Stimulated activated CD8-positive, alpha-beta memory T cell treated with anti-CD3 and anti-CD28 coated beads, Interleukin-4, amount 100 ng/mL, for 1 hour (primary cell): ENCODE measurements around the gene STX8.
A peak's percentile ranks its signal among the peaks of the same experiment; 100 is the strongest.

Experiments
- DNase-seq, 2 donors: peaks; one replicate each; pipeline ENCODE4 v3.0.0-alpha.2; 2020; ENCODE audit warnings: low read depth in 2 of 2, low spot score in 1 of 2

STX8 gene

DNA sequence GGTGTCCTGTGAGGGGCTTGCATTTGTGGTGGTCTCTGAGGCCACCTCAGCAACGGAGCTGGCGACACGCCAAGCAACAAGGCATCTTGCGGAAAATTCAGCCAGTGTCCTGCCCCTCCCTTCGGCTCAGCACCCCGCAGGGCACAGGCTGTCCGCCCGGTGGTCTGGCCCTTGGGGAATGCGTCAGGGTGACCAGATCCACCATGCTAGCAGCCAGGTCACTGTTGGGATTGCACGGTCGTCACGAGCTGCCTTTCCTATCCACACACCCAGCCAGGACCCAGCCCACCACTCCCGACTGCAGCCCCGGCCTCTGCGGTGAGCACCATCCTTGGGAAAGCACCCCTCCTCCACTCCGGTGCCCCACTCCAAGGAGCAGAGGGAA is 333.1 kb downstream of the STX8 start:
- no peak for DNase-seq

DNA sequence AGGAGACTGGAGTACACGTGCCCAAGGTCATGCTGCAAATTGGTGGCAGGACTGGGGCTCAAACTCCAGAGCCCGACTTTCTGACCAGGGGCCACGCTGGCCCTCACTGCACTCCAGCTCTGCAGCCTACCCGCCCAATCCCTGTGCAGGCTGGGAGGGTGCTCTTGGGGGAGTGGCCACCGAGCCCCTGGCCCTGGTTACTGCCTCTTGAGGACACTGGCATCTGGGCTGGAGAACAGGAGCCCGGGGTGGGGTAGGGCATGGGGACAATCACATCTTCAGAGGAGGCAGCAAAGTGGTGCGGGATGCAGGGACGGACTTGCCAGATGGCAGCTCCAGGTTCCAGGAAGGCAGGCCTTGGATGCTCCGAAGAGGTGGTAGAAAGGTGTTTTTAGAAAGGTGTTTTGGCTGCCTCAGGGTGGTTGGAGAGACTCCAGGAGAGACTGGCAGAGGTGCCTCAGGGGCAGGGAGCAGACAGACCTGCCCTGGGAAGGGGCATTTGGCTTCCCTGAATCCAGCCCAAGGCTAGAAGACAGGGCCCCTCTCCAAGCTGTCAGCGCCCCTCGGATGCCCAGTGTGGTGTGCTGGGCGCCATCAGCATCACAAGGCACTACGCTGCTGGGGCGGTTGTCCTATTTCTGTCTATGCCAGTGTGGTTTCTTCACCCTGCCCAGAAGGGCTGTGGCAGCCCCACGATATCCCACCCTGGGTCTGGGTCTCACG is 333.7 kb downstream of the STX8 start:
- no peak for DNase-seq

DNA sequence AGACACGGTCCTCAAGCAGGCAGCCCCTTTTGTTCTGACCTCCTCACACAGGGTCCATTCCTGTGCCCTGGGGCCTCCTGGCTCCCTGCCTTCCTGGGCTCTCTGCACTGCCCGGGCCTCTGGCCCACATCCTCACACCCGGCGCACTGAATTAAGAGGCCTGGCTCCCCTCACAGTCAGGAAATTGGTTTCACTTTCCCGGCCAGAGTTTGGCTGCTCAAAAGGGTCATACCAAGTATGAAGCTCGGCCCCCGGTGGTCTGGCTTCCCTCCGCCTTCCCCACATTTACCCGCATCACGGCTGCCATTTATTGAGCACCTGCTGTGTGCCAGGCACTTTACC is 334.3 kb downstream of the STX8 start:
- no peak for DNase-seq

DNA sequence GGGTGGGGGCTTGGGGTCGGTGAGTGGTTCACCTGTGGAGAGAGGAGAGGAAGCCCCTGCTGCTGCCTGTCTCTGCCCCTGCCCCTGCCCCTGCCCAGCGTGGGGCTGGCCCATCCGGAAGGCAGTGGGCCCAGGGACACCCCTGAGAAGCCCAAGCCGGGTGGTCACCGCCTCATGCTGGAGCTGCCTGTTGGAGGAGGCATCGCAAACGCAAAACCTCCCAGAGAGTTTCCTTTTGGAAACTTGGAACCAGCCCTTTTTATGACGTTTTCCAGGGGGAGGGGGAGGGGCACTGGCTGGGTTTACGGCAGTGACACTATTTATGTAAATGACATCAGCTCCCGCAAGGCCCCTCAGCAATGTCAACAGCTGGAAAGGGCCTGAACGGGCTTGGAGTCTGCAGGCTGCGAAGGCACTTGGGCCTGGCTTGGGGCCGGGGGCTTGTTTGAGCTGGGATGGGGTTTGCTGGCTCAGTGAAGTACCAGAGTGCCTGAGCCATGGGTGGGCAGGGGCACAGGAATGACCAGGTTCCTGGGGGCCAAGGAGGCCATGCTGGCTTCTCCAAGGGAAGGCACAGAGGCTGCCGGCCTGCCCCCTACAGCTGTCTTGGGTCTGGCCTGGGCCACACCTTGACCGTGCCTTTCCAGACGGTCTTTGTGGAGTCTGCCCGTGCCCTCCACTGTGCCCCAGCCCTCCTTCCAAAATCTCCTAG is 334.8 kb downstream of the STX8 start:
- no peak for DNase-seq

DNA sequence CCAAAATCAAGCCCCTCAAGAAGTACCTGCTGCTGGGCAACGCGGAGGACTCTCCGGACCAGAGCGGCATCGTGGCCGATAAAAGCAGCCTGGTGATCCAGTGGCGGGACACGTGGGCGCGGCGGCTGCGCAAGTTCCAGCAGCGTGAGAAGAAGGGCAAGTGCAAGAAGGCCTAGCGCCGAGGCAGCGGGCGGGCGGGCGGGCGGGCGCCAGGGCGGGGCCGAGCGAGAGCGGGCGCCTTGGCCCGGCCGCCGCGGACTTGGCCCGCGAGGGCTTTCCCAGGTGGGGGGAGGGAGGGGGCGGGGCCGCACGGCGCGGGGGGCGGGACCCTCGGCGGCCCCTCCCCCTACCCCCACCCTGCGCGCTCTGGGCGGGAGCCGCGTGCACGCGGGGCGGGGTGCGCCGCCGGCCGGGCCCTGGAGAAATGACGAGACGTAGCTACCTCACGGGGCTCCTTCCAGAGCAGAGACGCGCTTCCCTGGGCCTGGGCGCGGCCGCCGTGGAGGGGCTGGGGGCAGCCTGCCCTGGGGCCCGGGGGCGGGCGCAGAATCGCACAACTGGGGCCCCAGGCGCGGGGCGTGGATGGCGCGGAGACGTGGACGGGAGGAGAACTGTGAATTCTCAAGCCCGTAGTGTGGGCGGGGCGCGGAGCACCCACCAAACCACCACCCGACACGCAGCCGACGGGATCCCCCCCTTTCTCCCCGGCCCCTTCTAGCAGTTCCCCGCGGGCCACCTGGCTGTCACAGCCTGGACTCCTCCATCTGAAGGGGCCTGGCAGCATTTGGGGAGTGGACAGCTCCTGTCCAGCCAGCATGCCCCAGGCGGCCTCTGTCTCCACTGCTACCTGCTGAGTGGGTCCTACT is 335.6 kb downstream of the STX8 start:
- peak; percentile 28 to 46 for DNase-seq

DNA sequence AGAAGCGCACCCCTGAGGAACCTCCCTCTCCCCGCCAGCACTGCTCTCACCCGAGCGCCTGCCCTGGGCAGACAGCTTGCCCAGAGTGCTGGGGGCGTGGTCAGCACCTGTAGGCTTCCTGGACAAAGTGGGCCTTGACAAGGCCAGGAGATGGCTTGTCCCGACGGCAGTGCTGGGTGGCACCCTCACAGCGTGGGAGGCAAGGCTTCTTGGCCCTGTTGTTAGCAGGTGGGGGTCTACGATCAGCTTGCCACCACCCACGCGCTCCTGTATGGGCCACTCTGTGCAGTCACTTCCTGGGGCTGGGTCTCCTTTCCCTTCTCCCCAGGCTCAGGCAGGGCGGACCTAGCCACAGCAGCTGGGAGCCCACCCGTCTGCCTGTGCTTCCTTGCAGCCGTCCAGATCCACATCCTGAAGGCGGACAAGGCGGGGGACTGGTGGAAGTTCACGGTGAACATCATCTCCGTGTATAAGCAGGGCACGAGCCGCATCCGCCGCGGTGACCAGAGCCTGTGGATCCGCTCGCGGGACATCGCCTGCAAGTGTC is 336.3 kb downstream of the STX8 start:
- DNase-seq, result no peak

DNA sequence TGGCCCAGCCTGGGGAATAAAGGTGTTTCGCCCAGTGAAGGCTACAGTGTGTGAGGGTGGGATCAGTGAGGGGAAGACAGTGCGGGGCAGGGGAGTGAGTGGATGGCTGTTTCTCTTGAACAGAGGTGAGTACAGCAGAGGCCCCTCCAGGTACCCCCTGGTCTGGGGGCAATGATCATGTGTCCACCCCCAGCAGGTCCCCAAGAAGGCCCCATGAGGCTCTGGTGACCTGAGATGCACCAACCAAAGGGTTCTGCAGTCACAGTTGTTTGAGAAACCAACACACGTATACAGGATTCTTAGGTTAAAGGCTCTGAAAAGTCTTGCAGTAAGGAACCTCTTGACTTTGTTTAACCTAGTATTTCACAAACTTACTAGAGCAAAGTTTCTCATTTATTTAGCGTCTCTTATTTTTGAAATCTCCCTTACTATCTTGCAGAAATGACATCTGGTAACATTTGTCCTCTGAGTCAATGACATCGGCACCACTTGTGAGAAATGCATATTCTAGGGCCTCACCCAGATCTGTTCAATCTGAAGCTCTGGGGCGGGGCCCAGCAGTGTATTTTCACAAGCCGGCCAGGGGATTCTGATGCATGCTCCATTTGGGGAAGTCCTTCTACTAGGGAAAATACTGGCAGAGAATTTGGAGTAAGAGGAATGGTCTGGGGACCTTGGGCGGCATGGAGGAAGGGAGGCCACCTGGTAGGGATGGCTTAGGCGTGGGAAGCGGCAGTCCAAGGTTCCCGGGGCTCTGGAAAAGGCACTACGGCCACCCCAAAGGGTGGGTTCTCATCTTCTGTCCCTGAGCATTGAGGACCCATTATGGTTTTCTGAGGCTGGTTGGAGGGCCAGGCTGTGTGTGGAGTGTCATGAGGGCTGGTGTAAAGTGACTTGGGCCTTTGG is 337.0 kb downstream of the STX8 start:
- DNase-seq, result no peak

DNA sequence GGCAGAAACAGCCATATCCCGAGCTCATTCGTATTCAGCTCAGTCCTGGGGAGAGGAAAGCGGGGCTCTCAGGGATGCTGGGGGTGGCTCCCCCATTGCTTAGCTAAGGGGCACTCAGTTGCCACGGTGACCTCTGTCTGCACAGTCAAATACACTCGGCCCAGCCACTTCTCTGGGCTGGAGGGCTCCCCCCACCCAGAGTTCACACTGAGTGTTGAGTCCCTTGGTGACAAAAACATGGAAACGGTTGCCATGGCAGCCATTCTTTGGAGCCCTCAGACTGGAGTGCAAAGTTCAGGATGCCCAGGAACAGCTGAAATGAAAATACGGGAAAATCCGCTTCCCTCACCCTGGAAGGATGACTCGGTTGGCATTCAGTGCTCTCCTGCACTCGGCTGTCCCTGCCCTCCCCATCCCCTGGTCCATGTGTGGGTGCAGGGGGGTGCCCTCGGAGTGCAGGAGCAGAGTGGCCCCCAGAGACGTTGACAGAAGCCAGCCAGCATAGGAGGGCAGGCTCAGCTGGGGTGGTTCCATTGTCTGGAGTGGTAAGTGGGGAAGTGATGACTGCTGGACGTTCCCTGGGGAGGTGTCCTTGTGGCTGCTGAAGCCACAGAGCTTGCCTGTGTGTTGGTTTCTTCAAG is 337.8 kb downstream of the STX8 start:
- no peak for DNase-seq

DNA sequence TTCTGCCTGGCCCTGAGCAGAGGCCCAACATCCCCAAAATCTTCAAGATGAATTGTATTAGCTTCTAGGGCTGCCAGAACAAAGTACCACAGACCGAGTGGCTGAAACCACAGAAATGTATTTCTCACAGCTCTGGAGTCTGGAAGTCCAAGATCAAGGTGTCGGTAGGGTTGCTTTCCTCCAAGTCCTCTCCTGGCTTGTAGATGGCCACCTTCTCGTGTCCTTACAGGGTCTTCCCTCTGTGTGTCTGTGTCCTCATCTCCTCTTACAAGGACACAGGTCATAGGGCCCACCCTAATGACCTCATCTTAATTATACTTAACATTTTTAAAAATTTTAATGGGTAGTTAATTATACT is 338.6 kb downstream of the STX8 start:
- no peak for DNase-seq

DNA sequence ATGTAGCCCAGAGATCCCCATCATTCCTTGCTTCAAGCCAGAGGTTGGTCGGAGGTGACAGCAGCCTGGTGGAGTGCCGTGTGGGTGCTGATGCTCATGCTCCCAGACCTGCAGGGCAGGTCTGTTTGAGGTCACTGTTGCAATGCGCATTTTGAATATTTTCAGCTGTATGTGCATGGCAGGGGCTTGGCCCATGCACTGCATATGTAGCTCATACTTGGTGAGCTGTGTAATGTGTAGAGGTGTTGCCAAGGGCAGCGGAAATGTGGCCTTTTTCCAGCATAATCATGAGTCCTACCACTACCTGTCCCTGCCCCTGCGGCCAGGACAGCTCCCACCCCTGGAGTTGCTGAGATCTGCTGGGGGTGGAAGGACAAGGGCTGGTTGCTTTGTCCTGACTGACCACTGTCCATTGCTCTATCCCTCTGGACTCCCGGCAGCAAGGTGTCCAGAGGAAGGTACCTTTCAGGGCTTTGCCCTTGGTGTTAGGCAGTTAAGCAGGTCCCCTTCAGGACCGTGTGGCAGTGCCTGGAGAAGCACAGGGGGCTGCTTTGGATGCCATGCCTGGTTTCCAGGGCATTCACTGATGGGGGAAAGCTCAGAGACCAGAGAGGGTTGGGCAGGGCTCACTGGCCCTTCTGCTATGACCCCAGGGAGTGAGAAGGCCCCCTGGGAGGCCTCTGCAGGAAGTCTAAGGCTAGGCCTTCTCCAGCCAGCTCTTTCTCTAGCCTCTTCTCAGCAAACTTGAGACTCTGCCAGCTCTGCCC is 339.2 kb downstream of the STX8 start:
- DNase-seq, result no peak

DNA sequence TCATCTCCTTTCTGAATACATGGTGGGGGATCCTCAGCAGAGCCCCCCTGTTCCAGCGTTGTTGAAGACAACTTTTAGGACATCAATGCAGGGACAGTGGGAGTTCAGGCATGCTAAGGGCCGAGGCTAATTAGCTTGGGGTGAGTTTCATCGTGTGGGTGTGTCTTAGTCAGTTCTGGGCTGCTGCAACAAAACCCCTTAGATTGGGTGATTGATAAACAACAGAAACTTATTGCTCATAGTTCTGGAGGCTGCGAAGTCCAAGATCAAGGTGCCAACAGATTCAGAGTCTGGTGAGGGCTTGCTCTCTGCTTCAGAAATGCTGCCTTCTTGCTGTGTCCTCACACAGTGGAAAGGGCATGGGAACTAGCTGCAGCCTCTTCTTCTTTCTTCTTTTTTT is 340.3 kb downstream of the STX8 start:
- DNase-seq, result no peak

DNA sequence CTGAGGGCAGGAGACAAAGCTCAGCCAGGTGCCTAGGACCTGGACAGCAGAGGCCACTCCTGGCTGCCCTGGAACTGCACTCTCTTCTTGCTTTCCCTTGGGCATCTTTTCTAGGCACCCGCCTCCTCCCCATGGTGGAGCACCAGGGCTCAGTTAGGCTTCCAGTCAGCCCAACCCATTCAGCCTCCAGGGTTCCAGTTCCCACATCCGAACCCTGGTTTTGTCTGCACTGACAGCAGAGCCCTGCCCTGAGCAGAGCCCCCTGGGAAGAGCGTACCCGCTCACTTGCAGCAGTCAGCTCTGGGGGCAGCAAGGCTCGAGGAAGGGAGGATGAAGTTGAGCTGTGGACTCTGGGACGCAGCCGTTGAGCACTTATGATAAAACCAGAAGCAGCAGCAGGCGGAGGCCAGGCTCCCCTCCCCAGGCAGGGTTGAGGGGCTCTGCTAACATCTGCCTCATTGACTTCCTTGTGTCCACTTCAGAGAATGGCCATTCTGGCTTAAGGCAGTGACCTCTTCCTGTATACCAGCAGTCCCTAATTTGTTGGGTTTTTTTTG is 341.2 kb downstream of the STX8 start:
- no peak for DNase-seq

DNA sequence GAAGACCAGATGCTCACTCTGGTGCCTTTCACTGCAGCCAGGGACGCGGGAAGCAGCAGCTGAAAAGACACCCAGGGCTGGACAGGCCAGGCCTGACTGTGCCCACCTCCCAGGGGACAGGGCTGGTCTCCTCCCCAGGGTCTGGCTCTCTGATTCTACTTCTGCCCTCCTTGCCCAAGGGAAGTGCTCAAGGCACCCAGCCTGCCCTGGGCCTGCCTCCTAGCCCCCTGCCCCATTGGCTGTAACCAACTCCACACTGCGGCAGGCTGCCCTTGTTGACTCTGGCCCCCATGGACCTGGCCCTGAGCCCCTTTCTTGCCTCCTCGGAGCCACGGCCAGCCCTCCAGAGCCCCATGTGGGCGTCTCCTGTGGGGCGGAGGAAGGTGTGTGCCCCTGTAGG is 341.9 kb downstream of the STX8 start:
- no peak for DNase-seq

DNA sequence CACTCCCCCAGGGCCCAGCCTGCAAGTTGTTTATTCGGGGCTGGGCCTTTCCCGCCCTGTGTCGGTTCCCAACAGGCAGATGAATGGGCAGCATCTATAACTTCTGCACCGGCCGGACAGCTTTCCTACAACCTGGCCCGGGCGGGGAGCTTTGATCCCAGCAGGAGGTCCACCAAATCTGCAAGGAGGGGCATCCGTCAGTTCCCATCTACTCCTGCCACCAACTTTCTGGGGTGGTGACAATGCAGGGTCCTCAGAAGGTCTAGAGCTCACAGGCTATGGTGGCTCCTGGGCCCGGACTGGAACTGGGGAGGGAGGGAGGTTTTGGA is 342.4 kb downstream of the STX8 start:
- no peak for DNase-seq

DNA sequence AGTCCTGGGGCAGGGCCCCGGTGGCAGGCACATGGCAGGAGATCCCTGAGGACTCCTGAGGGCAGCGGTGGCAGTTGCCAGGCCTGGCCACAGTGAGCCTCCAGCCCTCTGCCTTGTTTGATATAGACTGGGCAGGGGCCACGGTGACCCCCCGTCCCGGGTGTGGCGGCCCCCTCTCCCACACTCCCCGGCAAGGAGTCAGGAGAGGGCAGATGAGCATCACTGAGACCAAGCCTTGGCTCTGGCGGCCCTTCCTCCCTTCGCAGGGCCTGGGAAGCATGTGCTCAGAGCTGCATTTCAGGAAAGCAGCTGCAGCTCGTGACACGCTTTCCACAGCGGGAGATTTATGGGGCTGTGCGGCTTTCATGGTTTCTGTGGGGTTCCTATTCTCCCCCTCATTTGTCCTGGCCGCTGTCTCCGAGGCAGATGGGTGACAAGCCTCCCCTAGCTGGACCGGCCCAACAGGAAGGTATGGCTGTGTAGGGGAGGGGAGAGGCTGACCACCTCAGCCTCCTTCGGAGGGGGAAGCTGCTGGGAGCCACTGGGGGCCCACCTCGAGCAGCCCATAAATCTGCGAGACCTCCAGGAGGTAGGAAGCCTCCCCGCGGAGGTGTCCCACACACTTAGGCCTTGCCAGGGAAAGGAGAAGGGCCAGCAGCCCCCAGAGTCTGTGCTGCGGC is 342.9 kb downstream of the STX8 start:
- DNase-seq, result no peak

DNA sequence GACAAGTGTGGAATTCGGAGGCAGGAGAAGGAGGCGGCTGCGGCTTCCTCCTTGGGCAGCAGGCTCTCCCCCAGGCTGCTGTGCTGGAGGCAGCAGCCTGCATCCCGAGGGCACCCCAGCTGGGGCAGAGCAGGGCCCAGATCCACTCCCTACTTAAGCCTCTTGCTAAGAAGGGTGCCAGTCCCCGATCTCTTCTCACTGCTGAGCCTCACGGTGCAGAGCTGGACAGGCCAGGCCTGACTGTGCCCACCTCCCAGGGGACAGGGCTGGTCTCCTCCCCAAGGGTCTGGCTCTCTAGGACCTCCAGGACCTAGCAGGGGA is 343.5 kb downstream of the STX8 start:
- no peak for DNase-seq

DNA sequence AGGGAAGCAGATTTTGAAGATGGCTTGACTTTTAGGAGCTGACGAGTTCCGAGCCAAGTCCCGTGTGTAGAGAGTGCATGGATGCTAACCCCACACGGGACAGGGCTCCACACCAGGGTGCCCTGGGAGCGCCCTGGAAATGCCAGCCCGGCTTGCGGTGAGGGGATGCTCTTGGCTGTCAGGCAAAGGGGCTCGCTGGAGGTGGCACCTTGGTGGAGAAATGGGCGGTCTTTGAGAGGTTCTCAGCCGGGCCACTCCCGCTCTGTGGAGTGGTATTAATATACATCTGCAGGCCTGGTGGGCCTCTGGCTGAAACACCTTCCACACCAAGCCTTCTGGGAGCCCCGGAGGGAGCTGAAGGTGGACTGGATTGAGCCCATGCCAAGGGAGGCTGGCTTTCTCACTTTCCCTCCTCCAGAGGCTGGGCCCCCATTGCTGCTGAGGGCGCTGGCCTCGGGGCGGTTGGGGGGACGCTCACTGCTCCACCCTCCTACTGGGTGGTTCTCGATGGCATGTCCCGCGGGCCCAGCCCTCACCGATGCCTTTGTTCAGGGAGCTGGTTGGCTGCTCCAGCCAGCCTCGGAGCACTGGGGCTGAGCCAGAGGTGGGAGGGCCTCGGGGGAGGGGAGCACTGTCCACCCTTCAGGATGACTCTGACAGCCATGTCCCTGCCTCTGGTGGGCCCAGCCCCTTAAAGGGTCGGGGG is 344.0 kb downstream of the STX8 start:
- DNase-seq, result no peak

DNA sequence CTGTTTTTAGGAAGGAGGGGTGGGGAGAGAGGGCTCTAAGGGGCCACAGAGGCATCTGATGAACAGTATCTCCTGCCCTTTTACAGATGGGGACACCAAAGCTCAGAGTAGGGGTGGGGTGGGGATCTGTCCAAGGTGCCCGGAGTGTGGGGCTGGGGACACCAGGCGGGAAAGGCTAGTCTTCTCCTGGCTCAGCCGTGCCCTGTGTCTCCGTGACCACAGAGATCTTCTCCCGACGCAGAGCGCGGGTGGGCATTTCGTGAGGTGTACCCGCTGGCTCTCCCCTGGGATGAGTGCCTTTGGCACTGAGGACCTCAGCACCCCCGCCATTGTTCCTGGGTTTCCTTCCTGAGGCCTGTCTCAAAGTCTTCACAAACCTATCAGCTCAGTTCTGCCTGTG is 344.8 kb downstream of the STX8 start:
- DNase-seq, result no peak

DNA sequence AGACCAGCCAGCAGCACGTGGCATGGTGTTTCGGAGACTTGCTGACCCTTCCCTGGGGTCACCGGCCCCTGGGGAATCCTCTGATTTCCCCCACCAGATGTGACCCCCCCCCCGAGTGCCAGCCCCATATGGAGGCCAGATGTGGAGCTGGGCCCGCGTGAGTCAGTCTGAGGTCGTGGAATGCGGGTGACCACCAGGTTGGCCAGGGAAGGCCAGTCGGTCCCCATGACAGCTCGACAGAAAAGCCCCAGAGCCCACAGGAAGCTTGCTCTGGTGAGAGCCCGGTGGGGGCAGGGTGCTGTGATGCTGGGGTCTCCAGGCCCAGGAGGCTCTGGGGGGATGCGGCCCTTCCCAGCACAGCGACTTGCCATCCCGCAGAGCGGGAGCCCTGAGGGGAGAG is 345.3 kb downstream of the STX8 start:
- DNase-seq, result no peak
